ENCODE results near the gene CARD18.
"Not testable (repeated sequence)": the region's sequence is repeated elsewhere in the genome, so short reads cannot be mapped to it uniquely, and the experiment has no call there.

Gene CARD18

GRCh38 chr11:105132716-105133511, 6.7 kb downstream of the CARD18 start:
- no peak for DNase-seq

- no peak for DNase-seq
Observed at GRCh38 chr11:105130189-105130813, 9.3 kb downstream of the CARD18 start.

GRCh38 chr11:105124756-105125155, 14.8 kb downstream of the CARD18 start:
- no peak for DNase-seq

GRCh38 chr11:105111145-105111944, 28.2 kb downstream of the CARD18 start:
- no peak for DNase-seq

GRCh38 chr11:105110688-105111030, 28.9 kb downstream of the CARD18 start:
- DNase-seq: no peak

- no peak for DNase-seq
Observed at GRCh38 chr11:105109855-105110687, 29.5 kb downstream of the CARD18 start.

DNA sequence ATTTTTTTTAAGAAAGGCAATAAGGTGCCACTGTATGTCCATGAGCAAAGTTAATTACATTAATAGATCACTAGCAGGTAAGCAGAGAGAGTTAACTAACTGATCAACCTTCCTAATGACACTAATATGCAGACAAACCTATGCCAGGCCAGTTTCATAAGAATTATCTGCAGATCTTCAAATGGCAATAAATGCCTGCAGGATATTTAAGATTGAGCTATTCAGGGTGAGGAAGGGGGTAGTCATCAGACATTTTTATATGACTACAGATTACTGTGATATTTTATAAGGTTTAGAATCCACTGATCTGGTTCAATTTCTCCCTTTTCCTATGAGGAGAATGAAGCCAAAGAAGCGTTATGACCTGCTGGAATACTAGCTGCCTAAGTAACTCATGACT, 30.2 kb downstream of the CARD18 start:
- no peak for DNase-seq

- DNase-seq: no peak
Observed at GRCh38 chr11:105108247-105108646, 31.3 kb downstream of the CARD18 start.

DNA sequence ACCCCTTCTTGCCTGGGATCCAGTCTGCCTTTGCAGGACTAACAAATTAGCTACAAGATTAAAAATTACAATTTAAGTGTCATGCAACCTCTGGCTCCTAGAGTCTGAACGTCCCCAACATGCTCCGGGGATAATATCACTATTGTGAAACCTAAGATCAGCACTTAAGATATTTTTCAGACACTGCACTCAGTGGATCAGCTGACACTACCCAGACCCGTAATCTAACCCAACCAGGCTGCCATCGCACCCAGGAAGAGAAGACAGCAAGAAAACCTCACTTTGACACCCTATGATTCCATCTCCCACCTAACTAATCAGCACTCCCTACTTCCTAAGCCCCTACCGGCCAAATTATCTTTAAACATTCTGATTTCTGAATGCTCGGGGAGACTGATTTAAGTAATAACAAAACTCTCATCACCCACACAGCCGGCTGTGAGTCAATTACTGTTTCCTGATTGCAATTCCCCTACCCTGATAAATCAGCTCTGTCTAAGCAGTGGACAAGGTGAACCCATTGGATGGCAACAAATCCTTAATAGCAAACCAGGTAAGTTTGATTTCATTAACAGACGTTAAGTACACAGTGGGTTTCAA, 32.2 kb downstream of the CARD18 start:
- not testable (repeated sequence) for DNase-seq

DNA sequence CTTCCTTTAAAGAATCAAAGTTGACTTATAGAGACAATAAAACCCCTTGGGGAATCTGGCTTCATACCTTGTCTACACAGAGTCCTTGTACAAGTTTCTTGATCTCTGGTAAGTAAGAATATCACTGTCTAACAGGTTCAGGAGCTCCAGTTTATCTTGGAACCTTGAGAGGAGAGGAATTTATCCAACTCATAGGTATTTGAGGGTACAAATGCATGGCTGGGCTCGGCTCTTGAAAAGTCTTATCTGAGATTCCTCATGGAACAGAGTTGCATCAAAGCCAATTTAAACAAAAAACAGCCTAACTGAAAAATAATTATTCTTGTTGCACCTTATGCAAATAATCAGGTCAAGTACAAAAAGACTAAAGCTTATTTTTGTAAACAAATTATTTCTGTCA, 33.4 kb downstream of the CARD18 start:
- no peak for DNase-seq

DNA sequence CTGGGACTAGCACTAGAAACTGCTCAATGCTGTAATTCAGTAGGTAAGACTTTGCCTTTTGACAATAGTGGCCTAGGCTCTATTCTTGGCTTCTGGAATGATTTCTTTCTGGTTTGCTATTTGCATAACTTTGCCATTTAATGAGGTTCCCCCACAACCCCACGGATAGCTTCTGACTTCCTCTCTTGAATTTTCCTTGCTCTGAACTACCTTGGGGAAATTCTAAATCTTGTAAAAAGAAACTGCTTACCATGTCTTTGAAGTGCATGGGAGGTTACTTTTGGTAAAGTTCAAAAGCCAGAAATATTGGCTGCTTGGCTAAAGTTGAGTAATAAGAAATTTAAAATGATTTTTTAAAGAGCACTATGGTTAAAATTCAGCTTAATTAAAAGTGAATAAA, 35.3 kb downstream of the CARD18 start:
- no peak for DNase-seq

- DNase-seq: no peak
Observed at GRCh38 chr11:105103336-105103735, 36.2 kb downstream of the CARD18 start.

GRCh38 chr11:105102079-105102581, 37.4 kb downstream of the CARD18 start:
- DNase-seq: not testable (repeated sequence)

DNA sequence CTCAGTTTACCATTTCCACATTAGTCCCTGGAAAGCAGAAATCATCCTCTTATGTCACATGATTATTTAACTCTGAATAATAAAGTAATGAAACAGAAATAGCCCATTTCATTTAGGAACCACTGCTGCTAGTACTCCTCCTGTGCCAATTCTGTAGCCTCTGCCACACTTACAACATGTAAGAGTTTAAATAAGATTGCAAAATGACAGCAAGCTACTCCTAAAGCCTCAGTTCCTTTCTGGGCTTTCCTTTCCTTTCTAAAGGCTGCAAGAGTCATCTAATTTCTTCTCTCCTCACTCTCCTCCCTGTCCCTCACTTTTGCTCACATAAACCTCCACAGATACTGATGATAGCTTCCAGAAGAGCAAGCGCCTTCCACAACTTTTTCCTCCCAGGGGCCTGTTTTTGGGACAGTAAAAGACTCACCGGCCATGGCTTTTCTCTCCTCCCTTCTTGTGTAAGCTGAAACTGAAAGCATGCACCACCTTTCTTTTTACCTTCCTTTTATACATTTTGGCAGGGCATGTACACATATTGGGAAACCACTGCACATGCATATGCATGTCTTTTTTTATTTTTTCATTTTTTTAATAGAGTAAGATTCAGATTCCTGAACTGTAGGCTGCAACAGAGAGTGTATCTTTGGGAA, 38.5 kb downstream of the CARD18 start:
- DNase-seq: no peak

GRCh38 chr11:105100206-105100605, 39.4 kb downstream of the CARD18 start:
- no peak for DNase-seq

DNA sequence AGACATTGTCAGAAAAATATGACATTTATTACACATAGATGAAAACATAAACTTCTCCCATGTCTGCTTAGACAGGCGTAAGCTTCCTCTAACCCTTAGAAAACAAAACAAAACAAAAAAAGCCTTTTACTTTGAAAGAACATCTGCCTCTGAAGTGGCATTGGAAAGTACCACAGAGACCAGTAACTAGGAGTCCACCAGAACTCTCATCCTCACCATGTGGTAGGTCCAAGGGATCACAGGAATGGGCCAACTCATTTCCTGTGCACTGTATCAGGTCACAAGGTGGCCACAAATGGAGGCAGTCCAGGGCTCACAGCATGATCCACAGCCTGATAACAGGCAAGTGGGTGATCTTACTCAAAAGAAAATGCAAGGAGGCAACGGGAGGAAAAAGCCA, 40.0 kb downstream of the CARD18 start:
- DNase-seq: not testable (repeated sequence)

DNA sequence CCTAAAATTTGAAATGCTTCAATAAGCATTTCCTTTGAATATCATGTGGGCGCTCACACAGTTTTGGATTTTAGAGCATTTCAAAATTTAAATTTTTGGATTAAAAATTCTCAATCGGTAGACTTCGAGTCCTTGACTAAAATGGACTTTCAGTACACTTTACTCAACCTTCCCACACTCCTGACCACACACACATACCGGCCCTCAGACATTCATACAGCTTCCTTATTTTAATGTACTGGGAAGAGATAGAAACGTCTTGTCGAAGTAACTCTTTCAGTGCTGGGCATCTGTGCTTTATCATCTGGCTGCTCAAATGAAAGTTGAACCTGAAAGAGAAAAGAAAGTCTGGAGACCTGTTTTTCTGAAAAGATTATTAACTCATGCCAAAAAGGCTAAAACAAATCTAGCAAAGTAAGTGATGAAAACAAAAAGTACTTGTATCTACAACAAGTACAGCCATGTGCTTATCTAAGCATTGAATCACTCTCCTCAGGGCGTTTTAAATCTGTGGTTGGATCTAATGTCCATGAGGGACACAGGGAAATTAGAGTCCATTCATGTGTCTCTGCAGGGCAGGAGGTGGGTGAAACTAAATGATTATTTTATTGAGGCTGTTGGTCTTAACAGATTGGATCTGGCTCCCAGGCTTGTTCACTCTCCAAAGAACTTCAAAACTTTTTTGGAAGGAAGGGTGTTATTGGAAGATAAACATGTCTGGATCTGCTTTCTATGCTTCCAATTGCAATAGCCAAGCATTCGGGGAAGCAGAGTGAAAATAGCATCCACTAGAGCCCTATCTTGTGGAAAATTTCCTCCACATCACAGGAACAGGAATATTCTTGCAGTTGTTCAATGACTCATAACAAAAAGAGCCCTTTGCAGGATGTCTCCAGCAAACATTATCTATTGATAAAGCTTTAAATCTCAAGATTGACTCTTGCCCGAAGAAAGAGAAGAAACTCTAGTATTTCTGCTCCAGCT, 47.0 kb downstream of the CARD18 start:
- no peak for DNase-seq

Measured in CD4-positive, alpha-beta T cell treated with Interleukin-15 for 1 hour (primary cell).